ENCODE results near the gene PAPSS2. TPM values are rescaled to one million over a fixed set of nuclear protein-coding genes. Genes with fewer than 3 reads are reported as not detected.

The PAPSS2 gene
- total RNA-seq, 1 experiment from 2014 or later = 16.6 TPM

DNA sequence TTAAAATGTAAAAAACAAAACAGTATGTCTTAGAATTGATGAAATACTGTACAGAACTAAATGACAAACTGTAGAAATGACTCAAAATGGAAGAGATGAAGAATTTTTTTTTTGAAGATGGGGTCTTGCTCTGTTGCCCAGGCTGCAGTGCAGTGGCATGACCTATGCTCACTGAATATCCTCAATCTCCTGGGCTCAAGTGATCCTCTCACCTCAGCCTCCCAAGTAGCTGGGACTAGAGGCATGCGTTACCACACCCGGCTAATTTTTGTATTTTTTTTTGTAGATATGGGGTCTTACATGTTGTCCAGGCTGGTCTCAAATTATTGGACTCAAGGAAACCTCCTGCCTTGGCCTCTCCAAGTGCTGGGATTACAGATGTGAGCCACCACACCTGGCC lies 121.9 kb downstream of the PAPSS2 start:
- no peak for DNase-seq (ENCODE audit: low read depth)

DNA sequence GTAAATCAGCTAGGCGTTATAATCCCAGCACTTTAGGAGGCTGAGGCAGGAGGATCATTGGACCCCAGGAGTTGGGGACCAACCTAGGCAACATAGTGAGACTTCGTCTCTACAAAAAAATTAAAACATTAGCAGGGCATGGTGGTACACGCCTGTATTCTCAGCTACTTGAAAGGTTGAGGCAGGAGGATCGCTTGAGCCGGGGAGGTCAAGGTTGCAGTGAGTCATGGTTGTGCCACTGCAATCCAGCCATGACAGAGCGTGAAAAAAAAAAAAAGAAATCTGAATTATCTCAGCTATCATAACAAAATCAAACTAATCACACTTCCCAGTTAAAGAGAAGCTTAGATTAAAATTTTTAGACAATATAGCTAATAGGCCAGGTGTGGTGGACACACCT lies 123.0 kb downstream of the PAPSS2 start:
- DNase-seq (ENCODE audit: low read depth) = peak; percentile 20

DNA sequence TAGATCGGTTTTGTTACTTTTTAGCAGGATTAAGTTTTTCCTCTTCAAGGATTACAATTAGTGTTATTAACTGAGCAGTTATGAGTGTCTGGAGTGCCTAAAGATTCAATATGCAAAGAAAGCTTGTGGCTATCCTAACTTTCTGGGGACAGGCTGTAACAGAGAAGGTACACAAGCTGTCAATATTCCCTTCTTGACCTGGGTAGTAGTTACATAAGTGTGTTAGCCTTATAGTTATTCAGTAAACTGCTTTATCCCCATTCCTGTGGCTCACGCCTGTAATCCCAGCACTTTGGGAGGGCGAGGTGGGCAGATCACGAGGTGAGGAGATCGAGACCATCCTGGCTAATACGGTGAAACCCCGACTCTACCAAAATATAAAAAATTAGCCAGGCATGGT lies 126.7 kb downstream of the PAPSS2 start:
- no peak for DNase-seq (ENCODE audit: low read depth)

DNA sequence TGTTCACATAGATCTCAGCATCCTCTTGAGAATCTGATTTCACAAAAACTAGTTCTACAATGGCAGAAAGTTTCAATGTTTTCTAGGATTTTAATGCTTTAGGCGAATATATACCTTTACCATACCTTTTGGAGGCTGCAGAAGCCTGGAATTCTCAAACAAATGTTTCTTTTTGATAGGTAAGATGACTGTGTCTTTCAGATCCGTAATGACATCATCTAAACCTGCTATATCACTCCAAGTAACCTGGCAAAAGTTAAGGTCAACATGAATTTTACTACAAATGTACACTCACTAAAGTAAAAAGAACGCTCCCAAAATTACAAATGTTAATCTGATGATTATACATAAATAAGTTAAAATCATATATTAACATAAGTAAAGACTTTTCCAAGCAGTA lies 130.5 kb downstream of the PAPSS2 start:
- DNase-seq (ENCODE audit: low read depth) = no peak

DNA sequence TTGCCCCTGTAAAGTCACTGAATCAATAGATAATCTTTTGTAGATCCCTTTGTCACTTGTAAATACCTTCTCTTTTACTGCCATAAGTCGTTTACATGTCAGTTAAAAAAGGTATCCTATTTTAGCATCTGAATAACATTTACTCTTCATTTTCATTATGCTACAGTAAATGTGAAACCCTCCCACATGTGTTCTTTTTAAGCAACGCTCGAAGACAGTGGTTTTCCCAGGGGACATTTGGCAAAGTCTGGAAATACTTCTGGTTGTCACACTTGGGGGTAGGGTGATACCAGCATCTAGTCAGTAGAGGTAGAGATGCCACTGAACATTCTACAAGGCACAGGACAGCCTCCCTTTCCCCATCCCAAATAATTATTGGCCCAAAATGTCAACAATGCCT lies 134.6 kb downstream of the PAPSS2 start:
- no peak for DNase-seq (ENCODE audit: low read depth)

Other genes with a start within 250 kb of the PAPSS2 start
- gene MINPP1, start 155.0 kb upstream of the PAPSS2 start, total RNA-seq (2014; rRNA removed; shearing (Covaris generic)) = 26.5 and 27.3 TPM in 2 replicates
- gene ATAD1, start 158.3 kb downstream of the PAPSS2 start, total RNA-seq (2014; rRNA removed; shearing (Covaris generic)) = 31.3 and 42.3 TPM in 2 replicates
- 0.40 and 0.77 TPM in 2 replicates for gene KLLN, start 203.7 kb downstream of the PAPSS2 start, total RNA-seq (2014; rRNA removed; shearing (Covaris generic))
- gene PTEN, start 203.7 kb downstream of the PAPSS2 start, total RNA-seq (2014; rRNA removed; shearing (Covaris generic)) = 27.8 and 29.2 TPM in 2 replicates

Measured in HT1080 (cell line).